HepG2 (cell line): ENCODE results near the gene AAMP. TPM values are rescaled to one million over a fixed set of nuclear protein-coding genes. Genes with fewer than 3 reads are reported as not detected.

ENCODE experiments used
- ARID3A ChIP-seq: IDR thresholded peaks from 2 replicates; pipeline ENCODE4 v1.6.1; 2012; ENCODE audit warnings: low read depth, low read length, improper control_type of control experiment
- CSRNP1 ChIP-seq: sonication (generic); formaldehyde crosslinking; IDR thresholded peaks from 2 replicates; pipeline ENCODE4 v1.8.1; 2023; ENCODE audit warnings: mild to moderate bottlenecking, missing genetic modification reagents
- E2F5 ChIP-seq: sonication (generic); formaldehyde crosslinking; conservative IDR thresholded peaks from 2 replicates; pipeline ENCODE4 v1.4.0; 2020; ENCODE audit warnings: missing genetic modification reagents
- LRRFIP1 ChIP-seq: sonication (generic); formaldehyde crosslinking; conservative IDR thresholded peaks from 2 replicates; pipeline ENCODE4 v1.4.0; 2020; ENCODE audit warnings: missing genetic modification reagents
- NFIC ChIP-seq: IDR thresholded peaks from 2 replicates; pipeline ENCODE4 v1.6.1; 2012; ENCODE audit warnings: mild to moderate bottlenecking, low read length, inconsistent platforms
- NKX3-1 ChIP-seq: sonication (generic); formaldehyde crosslinking; IDR thresholded peaks from 2 replicates; pipeline ENCODE4 v1.5.0; 2020; ENCODE audit warnings: missing genetic modification reagents
- NR0B2 ChIP-seq: sonication (generic); formaldehyde crosslinking; IDR thresholded peaks from 2 replicates; pipeline ENCODE4 v1.4.0; 2020; ENCODE audit warnings: mild to moderate bottlenecking, missing genetic modification reagents
- NR2F6 ChIP-seq, 2 experiments: IDR thresholded peaks; 2 replicates each; pipeline ENCODE4 v1.6.1; 2016; ENCODE audit warnings: antibody characterized with exemption in 1 of 2, mild to moderate bottlenecking in 1 of 2
- TEAD2 ChIP-seq: sonication (generic); formaldehyde crosslinking; IDR thresholded peaks from 2 replicates; pipeline ENCODE4 v1.9.0; 2021; ENCODE audit warnings: missing genetic modification reagents
- TSC22D2 ChIP-seq: sonication (generic); formaldehyde crosslinking; IDR thresholded peaks from 2 replicates; pipeline ENCODE4 v1.5.1; 2020; ENCODE audit warnings: missing genetic modification reagents, mild to moderate bottlenecking, borderline replicate concordance
- ZBTB46 ChIP-seq: sonication (generic); formaldehyde crosslinking; IDR thresholded peaks from 2 replicates; pipeline ENCODE4 v1.4.0; 2020; ENCODE audit warnings: mild to moderate bottlenecking, missing genetic modification reagents, borderline replicate concordance
- ZC3H13 ChIP-seq: sonication (generic); formaldehyde crosslinking; IDR thresholded peaks from 2 replicates; pipeline ENCODE4 v1.8.1; 2023; ENCODE audit warnings: mild to moderate bottlenecking, missing genetic modification reagents, moderate library complexity
- ZNF225 ChIP-seq: sonication (generic); formaldehyde crosslinking; IDR thresholded peaks from 2 replicates; pipeline ENCODE4 v1.4.0; 2020; ENCODE audit warnings: mild to moderate bottlenecking, missing genetic modification reagents
- ZNF317 ChIP-seq: sonication (generic); formaldehyde crosslinking; IDR thresholded peaks from 2 replicates; pipeline ENCODE4 v1.5.0; 2020; ENCODE audit warnings: mild to moderate bottlenecking, missing genetic modification reagents
- ZNF33A ChIP-seq: sonication (generic); formaldehyde crosslinking; IDR thresholded peaks from 2 replicates; pipeline ENCODE4 v1.5.1; 2020; ENCODE audit warnings: missing genetic modification reagents, mild to moderate bottlenecking, moderate library complexity, borderline replicate concordance
- polyA plus RNA-seq, 8 experiments: library from polyadenylated mRNA; depleted of rRNA in 3 of 8; stranded (reverse) in 7 of 8; unstranded in 1 of 8; fragments of >200 nt; fragmentation: Illumina TruSeq in 4 of 8; extraction: Trizol in 4 of 8; gene quantifications; 2 replicates each; pipeline versions ENCODE4 v1.2.1 to v1.2.3, GENCODE V29; 2011 to 2016; ENCODE audit warnings: low read depth in 4 of 8, missing spikeins in 1 of 8, mixed read lengths in 1 of 8; ENCODE audit not compliant: insufficient read depth in 1 of 8
- total RNA-seq, 5 experiments: library from RNA; depleted of rRNA; stranded (reverse); fragments of >200 nt; fragmentation: Illumina TruSeq; extraction: Trizol; gene quantifications; 2 replicates each; pipeline ENCODE4 v1.2.3, GENCODE V29; 2016; ENCODE audit warnings: low read depth in 1 of 5
- TF ChIP-seq, protein P1 (sequence below): sonication (generic); formaldehyde crosslinking; IDR thresholded peaks from 2 replicates; pipeline ENCODE4 v1.4.0; 2020; ENCODE audit warnings: mild to moderate bottlenecking, missing genetic modification reagents
- TF ChIP-seq, protein P2 (sequence below): sonication (generic); formaldehyde crosslinking; IDR thresholded peaks from 2 replicates; pipeline ENCODE4 v1.5.0; 2020; ENCODE audit warnings: missing genetic modification reagents, mild to moderate bottlenecking, borderline replicate concordance

The AAMP gene
- total and polyA plus RNA-seq, 2 of the 13 experiments (the other 11 are each of a cell fraction or from before 2014, with no cell fraction given): 110 to 186 TPM

DNA sequence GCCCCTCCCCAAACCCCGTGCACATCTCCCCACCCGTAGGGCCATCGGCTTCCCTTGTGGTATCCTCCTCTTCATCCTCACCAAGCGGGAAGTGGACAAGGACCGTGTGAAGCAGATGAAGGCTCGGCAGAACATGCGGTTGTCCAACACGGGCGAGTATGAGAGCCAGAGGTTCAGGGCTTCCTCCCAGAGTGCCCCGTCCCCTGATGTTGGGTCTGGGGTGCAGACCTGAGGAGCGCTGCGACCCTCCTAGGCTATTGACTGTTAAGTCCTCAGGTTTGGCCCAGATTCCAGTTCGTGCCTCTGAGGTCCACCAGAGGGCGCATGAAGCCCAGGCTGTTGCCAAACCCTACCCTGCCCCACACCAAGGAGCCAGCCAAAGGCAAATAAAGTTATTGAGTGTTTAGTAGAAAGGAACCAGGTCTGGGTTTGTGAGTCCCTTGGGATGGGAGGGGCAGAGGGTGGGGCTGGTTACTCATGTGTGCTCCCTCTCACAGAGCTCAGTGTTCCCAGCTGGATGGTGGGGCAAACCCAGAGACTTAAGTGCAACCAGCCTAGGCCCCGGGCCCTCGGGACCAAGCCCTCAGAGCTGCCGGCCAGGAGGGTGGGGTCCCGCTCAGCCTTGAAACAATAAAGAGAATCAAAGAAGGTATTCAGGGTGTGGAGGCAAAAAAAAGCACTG, 2.7 kb upstream of the AAMP start (continued):
- TF ChIP-seq E2F5 (CRISPR knock-in tag): no peak
- TF ChIP-seq ZNF317 (CRISPR knock-in tag): no peak
- no peak for TF ChIP-seq NR0B2 (CRISPR knock-in tag)
- TF ChIP-seq, protein P1, sequence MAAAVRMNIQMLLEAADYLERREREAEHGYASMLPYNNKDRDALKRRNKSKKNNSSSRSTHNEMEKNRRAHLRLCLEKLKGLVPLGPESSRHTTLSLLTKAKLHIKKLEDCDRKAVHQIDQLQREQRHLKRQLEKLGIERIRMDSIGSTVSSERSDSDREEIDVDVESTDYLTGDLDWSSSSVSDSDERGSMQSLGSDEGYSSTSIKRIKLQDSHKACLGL (CRISPR knock-in tag): no peak
- TF ChIP-seq NR2F6 (IDR thresholded peaks at IDR 0.05): no peak
- peak; percentile 43; the same call in 1 of the 2 replicates for TF ChIP-seq NR2F6 (CRISPR knock-in tag; IDR thresholded peaks at IDR 0.05)
- TF ChIP-seq, protein P2, sequence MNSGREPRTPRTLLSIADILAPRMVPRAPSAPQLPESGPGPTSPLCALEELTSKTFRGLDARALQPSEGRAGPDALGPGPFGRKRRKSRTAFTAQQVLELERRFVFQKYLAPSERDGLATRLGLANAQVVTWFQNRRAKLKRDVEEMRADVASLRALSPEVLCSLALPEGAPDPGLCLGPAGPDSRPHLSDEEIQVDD: no peak
- no peak for TF ChIP-seq ZNF225 (CRISPR knock-in tag)
- TF ChIP-seq LRRFIP1 (CRISPR knock-in tag): no peak
- TF ChIP-seq TSC22D2 (CRISPR knock-in tag): peak; percentile 66; the same call in 1 of the 2 replicates
- peak; percentile 60 for TF ChIP-seq ARID3A
- peak; percentile 36; the same call in 1 of the 2 replicates for TF ChIP-seq NKX3-1 (CRISPR knock-in tag)
- TF ChIP-seq ZNF33A (CRISPR knock-in tag): no peak
- peak; percentile 57; the same call in 1 of the 2 replicates for TF ChIP-seq CSRNP1
- no peak for TF ChIP-seq ZC3H13
- no peak for TF ChIP-seq NFIC
- no peak for TF ChIP-seq ZBTB46
- TF ChIP-seq TEAD2 (CRISPR knock-in tag): no peak
